HepG2 (cell line): ENCODE data around the gene NAT14. TPM values are rescaled to one million over a fixed set of nuclear protein-coding genes. Genes with fewer than 3 reads are reported as not detected.

ENCODE experiments used
- ATAC-seq: fragments of 200-7000 bp; cut with Tn5 transposase; 3 replicates; pipeline ENCODE4 v1.9.1; 2020; ENCODE audit warnings: mild to moderate bottlenecking, moderate library complexity
- BruUV-seq: library from RNA; stranded (reverse); fragments of 400-500 nt; replicated peaks from 2 replicates; lab custom pipeline; 2021; lab: Mats Ljungman, UMichigan
- CTCF ChIA-PET: fragments of 300-600 bp; formaldehyde crosslinking; extraction: SDS; loops from one replicate; lab custom pipeline; 2021; ENCODE audit warnings: low total read pairs, inconsistent platforms, low intra/inter-chr PET ratio; lab: Yijun Ruan, JAX
- POLR2A ChIA-PET: fragments of 350-600 bp; sonication (Branson Sonifier 250); formaldehyde crosslinking; loops from one replicate; lab custom pipeline; 2020; ENCODE audit warnings: antibody characterized with exemption, inconsistent platforms; lab: Yijun Ruan, JAX
- DNase-seq: peaks from one replicate; pipeline ENCODE4 v3.0.0-alpha.2; 2015; ENCODE audit warnings: low spot score
- FAIRE-seq: peaks from 3 replicates; lab custom pipeline; 2011; peaks lifted over from hg19 to GRCh38; lab: Jason Lieb, UNC
- H2AFZ ChIP-seq: one replicate; pipeline ENCODE4 v1.6.1; 2011; ENCODE audit warnings: low read length, inconsistent platforms
- H3K27ac ChIP-seq: fragments of 300-600 bp; 3 replicates; pipeline ENCODE4 v1.8.0; 2011; ENCODE audit warnings: mixed run types, mild to moderate bottlenecking, mixed read lengths, low read length, inconsistent platforms; ENCODE audit not compliant: insufficient read depth; ENCODE audit errors: extremely low read length
- H3K27me3 ChIP-seq, 2 experiments: fragments of 200-600 bp in 1 of 2; 2 replicates in 1 of 2; 3 replicates in 1 of 2; pipeline versions ENCODE4 v1.6.0 to v1.8.0; 2011; ENCODE audit warnings: low read length in 2 of 2, mild to moderate bottlenecking in 2 of 2, moderate library complexity in 2 of 2, inconsistent platforms in 1 of 2; ENCODE audit not compliant: insufficient read depth in 2 of 2, control insufficient read depth in 1 of 2
- H3K36me3 ChIP-seq, 2 experiments: fragments of 200-600 bp in 1 of 2; replicated peaks in 1 of 2; 2 replicates in 1 of 2; 3 replicates in 1 of 2; pipeline versions ENCODE4 v1.5.1 to v1.8.0; 2011; ENCODE audit warnings: low read length in 2 of 2, inconsistent platforms in 1 of 2; ENCODE audit not compliant: insufficient read depth in 2 of 2, control insufficient read depth in 1 of 2
- H3K4me1 ChIP-seq: 2 replicates; pipeline ENCODE4 v1.5.1; 2012; ENCODE audit warnings: low read length, inconsistent platforms; ENCODE audit not compliant: insufficient read depth
- H3K4me2 ChIP-seq: 2 replicates; pipeline ENCODE4 v1.6.0; 2011; ENCODE audit warnings: low read depth, low read length, inconsistent platforms
- H3K4me3 ChIP-seq, 3 experiments: fragments of 200-600 bp in 1 of 3; sonication (generic), shearing (Covaris generic) in 1 of 3; replicated peaks in 1 of 3; 2 replicates each; pipeline ENCODE4 v1.5.1; 2011 to 2016; ENCODE audit warnings: low read length in 3 of 3, inconsistent platforms in 2 of 3, low read depth in 2 of 3, mild to moderate bottlenecking in 2 of 3, control low read depth in 1 of 3, mixed read lengths in 1 of 3; ENCODE audit not compliant: insufficient read depth in 1 of 3
- H3K79me2 ChIP-seq: one replicate; pipeline ENCODE4 v1.6.1; 2011; ENCODE audit warnings: low read length, inconsistent platforms; ENCODE audit not compliant: insufficient read depth
- H3K9ac ChIP-seq: 2 replicates; pipeline ENCODE4 v1.6.0; 2011; ENCODE audit warnings: mild to moderate bottlenecking, low read depth, low read length, inconsistent platforms; ENCODE audit not compliant: insufficient read depth
- H3K9me3 ChIP-seq: 2 replicates; pipeline ENCODE4 v1.5.1; 2012; ENCODE audit warnings: mild to moderate bottlenecking, low read length
- H4K20me1 ChIP-seq: 2 replicates; pipeline ENCODE4 v1.6.0; 2011; ENCODE audit warnings: inconsistent platforms, mild to moderate bottlenecking, low read length, moderate library complexity; ENCODE audit not compliant: insufficient read depth
- HIVEP1 ChIP-seq: sonication (generic); formaldehyde crosslinking; IDR thresholded peaks from 2 replicates; pipeline ENCODE4 v1.4.0; 2020; ENCODE audit warnings: mild to moderate bottlenecking, missing genetic modification reagents
- MIER2 ChIP-seq: IDR thresholded peaks from 2 replicates; pipeline ENCODE4 v1.6.1; 2016; ENCODE audit warnings: missing biosample characterization, missing genetic modification reagents
- MLX ChIP-seq: IDR thresholded peaks from 2 replicates; pipeline ENCODE4 v1.6.1; 2016
- NFE2L1 ChIP-seq: sonication (generic); formaldehyde crosslinking; IDR thresholded peaks from 2 replicates; pipeline ENCODE4 v1.4.0; 2020; ENCODE audit warnings: missing genetic modification reagents, mild to moderate bottlenecking, borderline replicate concordance
- REXO4 ChIP-seq: sonication (generic); formaldehyde crosslinking; IDR thresholded peaks from 2 replicates; pipeline ENCODE4 v1.8.0; 2022; ENCODE audit warnings: missing genetic modification reagents, mild to moderate bottlenecking, borderline replicate concordance
- SKI ChIP-seq: fragments of 450-650 bp; IDR thresholded peaks from one replicate; pipeline ENCODE4 v1.6.1; 2018; ENCODE audit warnings: mild to moderate bottlenecking; ENCODE audit not compliant: partially characterized antibody
- SOX6 ChIP-seq, 2 experiments: fragments of 450-650 bp in 1 of 2; sonication (generic) in 1 of 2; formaldehyde crosslinking in 1 of 2; IDR thresholded peaks; 2 replicates each; pipeline versions ENCODE4 v1.4.0 to v1.6.1; 2017 to 2020; ENCODE audit warnings: antibody characterized with exemption in 1 of 2, mild to moderate bottlenecking in 1 of 2, missing genetic modification reagents in 1 of 2
- SYNCRIP ChIP-seq: fragments of 200-400 bp; formaldehyde crosslinking; IDR thresholded peaks from 2 replicates; pipeline ENCODE4 v1.6.1; 2018; ENCODE audit warnings: mild to moderate bottlenecking, low read depth, low read length; ENCODE audit not compliant: insufficient read depth
- THRA ChIP-seq: sonication (generic); formaldehyde crosslinking; IDR thresholded peaks from 2 replicates; pipeline ENCODE4 v1.4.0; 2020; ENCODE audit warnings: missing genetic modification reagents, borderline replicate concordance
- THYN1 ChIP-seq: sonication (generic); formaldehyde crosslinking; IDR thresholded peaks from 2 replicates; pipeline ENCODE4 v1.8.1; 2023; ENCODE audit warnings: low read depth, mild to moderate bottlenecking, moderate library complexity, missing genetic modification reagents, borderline replicate concordance
- ZNF121 ChIP-seq: sonication (generic); formaldehyde crosslinking; IDR thresholded peaks from 2 replicates; pipeline ENCODE4 v1.5.0; 2020; ENCODE audit warnings: mild to moderate bottlenecking, missing genetic modification reagents
- ZNF281 ChIP-seq: sonication (generic); formaldehyde crosslinking; IDR thresholded peaks from 2 replicates; pipeline ENCODE4 v1.4.0; 2020; ENCODE audit warnings: missing genetic modification reagents, borderline replicate concordance
- ZNF292 ChIP-seq: sonication (generic); formaldehyde crosslinking; IDR thresholded peaks from 2 replicates; pipeline ENCODE4 v1.8.1; 2022; ENCODE audit warnings: mild to moderate bottlenecking, low read depth, missing genetic modification reagents, borderline replicate concordance
- ZNF33A ChIP-seq: sonication (generic); formaldehyde crosslinking; IDR thresholded peaks from 2 replicates; pipeline ENCODE4 v1.5.1; 2020; ENCODE audit warnings: missing genetic modification reagents, mild to moderate bottlenecking, moderate library complexity, borderline replicate concordance
- ZNF550 ChIP-seq: sonication (generic); formaldehyde crosslinking; IDR thresholded peaks from 2 replicates; pipeline ENCODE4 v1.4.0; 2020; ENCODE audit warnings: mild to moderate bottlenecking, missing genetic modification reagents, borderline replicate concordance
- ZNF564 ChIP-seq: sonication (generic); formaldehyde crosslinking; IDR thresholded peaks from 2 replicates; pipeline ENCODE4 v1.8.1; 2023; ENCODE audit warnings: mild to moderate bottlenecking, missing genetic modification reagents
- ZNF576 ChIP-seq: sonication (generic); formaldehyde crosslinking; IDR thresholded peaks from 2 replicates; pipeline ENCODE4 v1.4.0; 2020; ENCODE audit warnings: mild to moderate bottlenecking, missing genetic modification reagents
- WGBS: methylation state at CpG from one replicate; pipeline ENCODE4 v1.1.6; 2017; ENCODE audit warnings: low lambda C conversion rate; 5-methylcytosine and 5-hydroxymethylcytosine counted together
- in situ Hi-C: cut with HindIII; loops from 2 replicates; pipeline ENCODE4 v1.10.0; 2017; ENCODE audit warnings: low pct_unique_long_range_greater_than_20kb; ENCODE audit not compliant: extremely low pct_ligation_motif_present
- intact Hi-C: fragments of 100-400 bp; cut with micrococcal nuclease; formaldehyde crosslinking; loops from one replicate; pipeline ENCODE4 v1.10.0; 2022; ENCODE audit not compliant: unreplicated experiment
- polyA plus RNA-seq, 8 experiments: library from polyadenylated mRNA; depleted of rRNA in 3 of 8; stranded (reverse) in 7 of 8; unstranded in 1 of 8; fragments of >200 nt; fragmentation: Illumina TruSeq in 4 of 8; extraction: Trizol in 4 of 8; gene quantifications; 2 replicates each; pipeline versions ENCODE4 v1.2.1 to v1.2.3, GENCODE V29; 2011 to 2016; ENCODE audit warnings: low read depth in 4 of 8, missing spikeins in 1 of 8, mixed read lengths in 1 of 8; ENCODE audit not compliant: insufficient read depth in 1 of 8
- total RNA-seq, 5 experiments: library from RNA; depleted of rRNA; stranded (reverse); fragments of >200 nt; fragmentation: Illumina TruSeq; extraction: Trizol; gene quantifications; 2 replicates each; pipeline ENCODE4 v1.2.3, GENCODE V29; 2016; ENCODE audit warnings: low read depth in 1 of 5

NAT14 gene
- total and polyA plus RNA-seq, 2 of the 13 experiments (the other 11 are each of a cell fraction or from before 2014, with no cell fraction given), result 20.7 to 22.3 TPM

GRCh38 chr19:55466241-55466614, 18.8 kb upstream of the NAT14 start:
- FAIRE-seq (no peak), ATAC-seq (no peak), DNase-seq (no peak)
- Histone ChIP-seq H4K20me1 (no peaks in the 10 kb centered on the region), H3K79me2 (no peaks in the 10 kb centered on the region), H3K9me3 (no peaks in the 10 kb centered on the region), H3K4me2 (no peak overlapping the region), H3K9ac (no peak overlapping the region), H3K36me3 (no peaks in the 10 kb centered on the region), H2AFZ (no peak overlapping the region), H3K4me3 (no peak overlapping the region), H3K27ac (no peak overlapping the region), H3K4me1 (peaks cover 53% of the 10 kb centered on the region), H3K27me3 (no peaks in the 10 kb centered on the region; a peak in 1 of 5 replicates)
- 88% methylated on average over 4 of the region's 4 CpGs for WGBS
- TF ChIP-seq ZNF564 (CRISPR knock-in tag) (no peak), HIVEP1 (CRISPR knock-in tag) (no peak), ZNF281 (no peak), ZNF121 (CRISPR knock-in tag) (peak; percentile 93), ZNF292 (CRISPR knock-in tag) (0 out of 2 replicates have a peak, but pooled peaks have one; percentile 3), NFE2L1 (CRISPR knock-in tag) (no peak), ZNF550 (CRISPR knock-in tag) (no peak), SOX6 (IDR thresholded peaks at IDR 0.05) (no peak), SOX6 (CRISPR knock-in tag; IDR thresholded peaks at IDR 0.05) (no peak), ZNF576 (no peak), THYN1 (CRISPR knock-in tag) (no peak), SYNCRIP (no peak), MIER2 (no peak), SKI (no peak), THRA (CRISPR knock-in tag) (no peak), REXO4 (CRISPR knock-in tag) (no peak), MLX (CRISPR knock-in tag) (no peak), ZNF33A (CRISPR knock-in tag) (no peak)
- POLR2A ChIA-PET, result interaction anchor here (0.8 to 2.2 kb wide), 2 partner anchors 10 kb away, joined by 4 to 26 read pairs; partner anchors contain the start of gene ZNF628
- BruUV-seq, result no TSS peak
- in situ Hi-C loops, result no loop called here
- intact Hi-C loops, result loop anchor here (1.0 kb wide), 1 partner anchor 166 kb away; no protein-coding TSS in a partner anchor
- CTCF ChIA-PET, result no interaction called here
